Common myeloid progenitor, CD34-positive (primary cell): ENCODE data around the gene FOSL2.

ENCODE experiments used
- CTCF ChIA-PET: fragments of 350-600 bp; sonication (Branson Sonifier 250); formaldehyde crosslinking; loops from one replicate; lab custom pipeline; 2021; ENCODE audit warnings: antibody characterized with exemption; lab: Charles Lee
- POLR2A ChIA-PET: fragments of 350-600 bp; sonication (Branson Sonifier 250); formaldehyde crosslinking; loops from one replicate; lab custom pipeline; 2021; ENCODE audit warnings: antibody characterized with exemption; lab: Charles Lee
- DNase-seq, 3 donors: peaks; one replicate each; pipeline versions ENCODE4 v3.0.0 to v3.0.0-alpha.2; 2013
- H3K27ac ChIP-seq, 2 experiments: 1 replicate in 1 of 2; 2 replicates in 1 of 2; pipeline ENCODE4 v1.7.0; 2013; ENCODE audit warnings: inconsistent platforms in 2 of 2, low read length in 2 of 2, mild to moderate bottlenecking in 2 of 2, low read depth in 1 of 2, moderate library complexity in 1 of 2; ENCODE audit not compliant: severe bottlenecking in 2 of 2, insufficient read depth in 1 of 2, poor library complexity in 1 of 2
- H3K27me3 ChIP-seq, 5 experiments: replicated peaks in 2 of 5; 1 replicate in 3 of 5; 2 replicates in 2 of 5; pipeline versions ENCODE4 v1.6.1 to v1.7.0; 2013; ENCODE audit warnings: low read length in 4 of 5, mild to moderate bottlenecking in 2 of 5, moderate library complexity in 2 of 5, inconsistent platforms in 1 of 5; ENCODE audit not compliant: insufficient read depth in 5 of 5, control insufficient read depth in 4 of 5
- H3K36me3 ChIP-seq, 4 experiments: 1 replicate in 2 of 4; 2 replicates in 2 of 4; pipeline versions ENCODE4 v1.6.1 to v1.7.0; 2013; ENCODE audit warnings: low read length in 3 of 4, control low read depth in 1 of 4, mild to moderate bottlenecking in 1 of 4; ENCODE audit not compliant: control insufficient read depth in 4 of 4, insufficient read depth in 4 of 4
- H3K4me1 ChIP-seq, 4 experiments: 1 replicate in 3 of 4; 2 replicates in 1 of 4; pipeline versions ENCODE4 v1.6.1 to v1.7.1; 2013; ENCODE audit warnings: low read length in 3 of 4, mild to moderate bottlenecking in 3 of 4, control low read depth in 1 of 4, inconsistent platforms in 1 of 4, moderate library complexity in 1 of 4; ENCODE audit not compliant: control insufficient read depth in 4 of 4, insufficient read depth in 4 of 4; ENCODE audit errors: control extremely low read depth in 1 of 4
- H3K4me3 ChIP-seq, 7 experiments: 1 replicate in 4 of 7; 2 replicates in 3 of 7; pipeline versions ENCODE4 v1.5.1 to v1.7.0; 2013; ENCODE audit warnings: mild to moderate bottlenecking in 7 of 7, low read length in 6 of 7, moderate library complexity in 6 of 7, inconsistent platforms in 2 of 7, low read depth in 2 of 7, control low read depth in 1 of 7; ENCODE audit not compliant: insufficient read depth in 4 of 7, control insufficient read depth in 1 of 7; ENCODE audit errors: extremely low read depth in 1 of 7
- H3K9me3 ChIP-seq, 5 experiments: 1 replicate in 4 of 5; 2 replicates in 1 of 5; pipeline versions ENCODE4 v1.6.1 to v1.7.1; 2013; ENCODE audit warnings: low read length in 4 of 5, mild to moderate bottlenecking in 2 of 5, inconsistent platforms in 1 of 5, low read depth in 1 of 5, moderate library complexity in 1 of 5; ENCODE audit not compliant: control insufficient read depth in 4 of 5, insufficient read depth in 2 of 5; ENCODE audit errors: control extremely low read depth in 1 of 5
- WGBS: methylation state at CpG from one replicate; pipeline ENCODE4 v1.1.5; 2013; ENCODE audit not compliant: insufficient coverage; 5-methylcytosine and 5-hydroxymethylcytosine counted together

The FOSL2 gene

DNA sequence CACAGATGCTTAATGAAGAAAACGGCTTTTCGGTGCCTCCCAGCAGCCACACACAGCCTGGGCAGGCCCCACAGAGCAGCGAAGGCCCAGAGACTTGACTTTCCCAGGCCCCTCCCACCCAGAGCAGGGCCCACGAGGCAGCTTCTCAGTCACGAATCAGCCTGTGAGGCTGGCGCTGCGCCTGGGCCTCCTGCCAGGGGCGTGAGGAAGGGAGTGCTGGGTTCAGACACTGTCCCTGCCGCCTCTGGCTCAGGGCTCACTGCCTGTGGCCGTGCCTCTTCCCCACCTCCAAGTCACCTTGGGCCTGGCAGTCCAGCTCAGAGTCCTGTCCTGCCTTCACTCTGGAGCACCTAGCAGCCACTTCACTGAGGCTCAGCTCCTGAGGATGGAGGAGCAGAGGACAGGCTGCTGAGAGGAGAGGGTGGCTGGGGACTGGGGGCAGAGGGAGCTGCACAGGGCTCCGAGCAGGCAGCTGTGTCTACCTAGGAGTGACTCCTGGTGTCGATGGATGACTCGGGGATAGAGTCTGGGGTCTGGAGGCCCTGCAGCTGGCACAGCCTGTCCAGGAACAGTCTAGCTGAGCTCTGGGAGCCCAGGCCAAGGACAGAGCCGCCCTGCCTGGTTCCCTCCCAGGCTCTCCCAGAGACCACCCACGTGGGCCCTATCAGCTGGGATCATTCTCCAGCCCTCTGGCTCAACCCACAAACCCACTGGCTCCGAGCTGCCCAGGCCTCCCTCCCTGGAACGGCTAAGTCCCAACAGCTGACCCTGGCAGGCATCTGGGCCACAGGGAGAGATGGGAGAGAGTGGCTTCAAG lies 36.4 kb upstream of the FOSL2 start:
- H3K9me3 ChIP-seq = no peaks in the 10 kb centered on the region
- H3K4me3 ChIP-seq = no peak overlapping the region
- H3K27me3 ChIP-seq = no peaks in the 10 kb centered on the region
- WGBS = 37% methylated on average over 12 of the region's 17 CpGs
- peaks cover 2 to 54% (median 48%) of the 10 kb centered on the region in 4 experiments for H3K4me1 ChIP-seq
- CTCF ChIA-PET = interaction anchor here (1.0 to 17.7 kb wide), 8 partner anchors 10 to 63 kb away, joined by 3 to 253 read pairs (median 3); no protein-coding TSS in a partner anchor
- DNase-seq = peak; percentile 79 to 88 (median 85)
- POLR2A ChIA-PET = interaction anchor here (0.6 to 1.6 kb wide), 4 partner anchors 8 to 47 kb away, joined by 3 to 5 read pairs (median 5); no protein-coding TSS in a partner anchor
- H3K36me3 ChIP-seq = no peaks in the 10 kb centered on the region
- peak overlapping the region in 1 of 2 experiments; percentile 50 for H3K27ac ChIP-seq

GRCh38 chr2:28357055-28357454 lies 35.6 kb upstream of the FOSL2 start:
- Histone ChIP-seq H3K27ac (no peak overlapping the region), H3K4me1 (peaks cover 2 to 57% (median 48%) of the 10 kb centered on the region in 4 experiments), H3K36me3 (no peaks in the 10 kb centered on the region), H3K4me3 (no peak overlapping the region), H3K27me3 (no peaks in the 10 kb centered on the region), H3K9me3 (no peaks in the 10 kb centered on the region)
- CTCF ChIA-PET = interaction anchor here (1.1 to 17.7 kb wide), 4 partner anchors 12 to 34 kb away, joined by 3 to 253 read pairs (median 4); no protein-coding TSS in a partner anchor
- 100% methylated on average over 5 of the region's 5 CpGs for WGBS
- POLR2A ChIA-PET = interaction anchor here (0.6 to 1.6 kb wide), 5 partner anchors 8 to 46 kb away, joined by 3 to 5 read pairs (median 5); no protein-coding TSS in a partner anchor
- no peak for DNase-seq

DNA sequence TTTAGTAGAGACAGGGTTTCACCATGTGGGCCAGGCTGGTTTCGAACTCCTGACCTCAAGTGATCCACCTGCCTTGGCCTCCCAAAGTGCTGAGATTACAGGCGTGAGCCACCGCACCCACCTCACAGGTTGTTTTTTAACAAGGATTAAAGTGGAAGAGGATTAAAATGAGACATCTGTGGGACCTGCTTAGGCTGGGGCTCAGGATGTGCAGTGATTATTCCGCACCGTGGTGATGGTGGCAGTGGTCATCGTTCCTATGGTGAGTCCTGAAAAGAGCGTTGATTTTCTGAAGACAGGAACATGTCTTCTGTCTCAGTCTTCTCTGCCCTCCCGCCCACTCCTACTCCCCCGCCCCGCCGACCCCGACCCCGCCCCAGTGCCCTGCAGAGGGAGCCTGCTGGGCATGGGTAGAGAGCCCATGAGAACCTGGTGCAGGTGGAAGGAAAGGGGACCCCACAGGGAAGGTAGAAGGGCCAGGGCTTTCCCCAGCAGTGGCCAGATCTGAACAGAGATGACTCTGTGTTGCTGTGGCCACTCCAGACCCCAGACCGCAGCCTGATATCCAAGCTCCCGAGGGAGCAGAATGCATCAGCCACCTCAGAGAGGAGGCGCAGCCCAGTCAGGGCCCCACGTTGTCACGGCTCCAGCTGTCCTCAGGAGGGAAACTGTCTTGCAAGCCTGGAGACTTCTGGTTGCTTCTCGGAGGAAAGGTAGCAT lies 34.5 kb upstream of the FOSL2 start:
- ChIA-PET CTCF (interaction anchor here (1.0 to 17.7 kb wide), 3 partner anchors 11 to 35 kb away, joined by 3 to 253 read pairs (median 3); partner anchors contain the start of gene FOSL2), POLR2A (interaction anchor here (1.1 to 4.0 kb wide), 4 partner anchors 10 to 35 kb away, joined by 4 to 19 read pairs (median 9); partner anchors contain the start of gene FOSL2)
- 77% methylated on average over 13 of the region's 19 CpGs for WGBS

GRCh38 chr2:28358668-28359201 lies 33.9 kb upstream of the FOSL2 start:
- H3K36me3 ChIP-seq = no peaks in the 10 kb centered on the region
- H3K27me3 ChIP-seq = no peaks in the 10 kb centered on the region
- peak overlapping the region in 2 of 7 experiments; percentile 6 to 46 for H3K4me3 ChIP-seq
- peak overlapping the region in 1 of 2 experiments; percentile 36 for H3K27ac ChIP-seq
- H3K4me1 ChIP-seq = peaks cover 2 to 73% (median 61%) of the 10 kb centered on the region in 4 experiments
- ChIA-PET CTCF (interaction anchor here (1.0 to 17.7 kb wide), 4 partner anchors 9 to 34 kb away, joined by 3 to 253 read pairs (median 4); partner anchors contain the start of gene FOSL2), POLR2A (interaction anchor here (0.7 to 4.0 kb wide), 7 partner anchors 11 to 42 kb away, joined by 3 to 19 read pairs (median 4); partner anchors contain the start of gene FOSL2)
- no peaks in the 10 kb centered on the region for H3K9me3 ChIP-seq
- 41% methylated on average over 3 of the region's 7 CpGs for WGBS
- DNase-seq = no peak

More for the DNA sequence above, 34.5 kb upstream of the FOSL2 start:
- no peaks in the 10 kb centered on the region for H3K36me3 ChIP-seq
- no peak overlapping the region for H3K4me3 ChIP-seq
- no peak for DNase-seq
- H3K27me3 ChIP-seq = no peaks in the 10 kb centered on the region
- peaks cover 2 to 67% (median 56%) of the 10 kb centered on the region in 4 experiments for H3K4me1 ChIP-seq
- no peaks in the 10 kb centered on the region for H3K9me3 ChIP-seq
- no peak overlapping the region for H3K27ac ChIP-seq

GRCh38 chr2:28359222-28360057 lies 33.2 kb upstream of the FOSL2 start:
- DNase-seq = peak; percentile 95 to 96 (median 96)
- Histone ChIP-seq H3K36me3 (no peaks in the 10 kb centered on the region), H3K27me3 (no peaks in the 10 kb centered on the region), H3K4me3 (peak overlapping the region in 2 of 7 experiments; percentile 6 to 46), H3K4me1 (peaks cover 2 to 79% (median 67%) of the 10 kb centered on the region in 4 experiments), H3K9me3 (no peaks in the 10 kb centered on the region), H3K27ac (peak overlapping the region in 1 of 2 experiments; percentile 36)
- POLR2A ChIA-PET = interaction anchor here (0.6 to 4.0 kb wide), 8 partner anchors 11 to 366 kb away, joined by 3 to 19 read pairs (median 4); partner anchors contain the start of gene FOSL2
- WGBS = 32% methylated on average over 24 of the region's 28 CpGs
- CTCF ChIA-PET = interaction anchor here (1.0 to 17.7 kb wide), 5 partner anchors 9 to 32 kb away, joined by 3 to 253 read pairs (median 6); partner anchors contain the start of gene FOSL2
